Tibial nerve (tissue), 4 donors: Measurements from ENCODE around the gene OTX1.

Experiments used
- CTCF ChIP-seq, 5 experiments: fragments of 200-600 bp in 3 of 5; fragments of 450-650 bp in 2 of 5; sonication (generic) in 3 of 5; IDR thresholded peaks; one replicate each; pipeline ENCODE4 v1.5.1; 2016 to 2019; ENCODE audit warnings: antibody characterized with exemption in 5 of 5, mild to moderate bottlenecking in 3 of 5, moderate library complexity in 2 of 5
- EP300 ChIP-seq, 2 donors: sonication (generic); formaldehyde crosslinking; IDR thresholded peaks; one replicate each; pipeline ENCODE4 v1.6.1; 2017; ENCODE audit warnings: antibody characterized with exemption in 2 of 2, mild to moderate bottlenecking in 1 of 2
- POLR2A ChIP-seq, 2 donors: fragments of 450-650 bp; IDR thresholded peaks; one replicate each; pipeline ENCODE4 v1.6.1; 2017; ENCODE audit warnings: antibody characterized with exemption in 2 of 2, mild to moderate bottlenecking in 2 of 2, moderate library complexity in 2 of 2

GRCh38 chr2:63053081-63053888 is 2.7 kb downstream of the OTX1 start:
- TF ChIP-seq CTCF (IDR thresholded peaks at IDR 0.05) = no peak
- TF ChIP-seq POLR2A (IDR thresholded peaks at IDR 0.05) = no peak
- TF ChIP-seq EP300 (IDR thresholded peaks at IDR 0.05) = no peak
